DMS 273 treated with DMSO at 0.1 percent for 48 hours (cell line): Measurements from ENCODE around the gene CDC73.

ENCODE experiments used
- DNase-seq: peaks from one replicate; lab custom pipeline; 2025; lab: John Stamatoyannopoulos, UW

CDC73 gene

GRCh38 chr1:193288548-193289080 is 166.8 kb downstream of the CDC73 start:
- DNase-seq = peak; percentile 73

GRCh38 chr1:193293726-193294125 is 171.9 kb downstream of the CDC73 start:
- no peak for DNase-seq

- DNase-seq = no peak
Measured at GRCh38 chr1:193299038-193299437, 177.2 kb downstream of the CDC73 start.

DNA sequence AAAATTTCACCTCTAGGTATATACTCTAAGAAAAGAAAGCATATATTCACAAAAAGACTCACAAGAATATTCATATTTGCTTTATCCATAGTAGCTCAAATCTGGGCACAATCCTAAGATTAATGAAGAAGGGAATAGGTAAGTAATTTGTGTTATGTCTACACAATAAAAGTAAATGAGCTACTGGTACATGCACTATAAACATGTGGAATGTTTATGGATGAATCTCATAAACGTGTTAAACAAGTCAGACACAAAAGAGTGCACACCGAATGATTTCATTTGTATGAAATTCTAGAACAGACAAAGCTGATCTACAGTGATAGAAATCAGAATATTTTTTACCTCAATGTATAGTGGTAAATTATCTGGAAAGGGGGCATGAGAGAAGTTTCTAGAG is 179.9 kb downstream of the CDC73 start:
- no peak for DNase-seq

- DNase-seq = no peak
Measured at GRCh38 chr1:193303849-193304248, 182.0 kb downstream of the CDC73 start.
